NCI-H2107 (cell line): ENCODE measurements around the gene FADS3.

Experiments
- DNase-seq: peaks from one replicate; lab custom pipeline; 2025; lab: John Stamatoyannopoulos, UW

The FADS3 gene

GRCh38 chr11:61834278-61835048 lies 56.9 kb downstream of the FADS3 start:
- DNase-seq: peak; percentile 48

- no peak for DNase-seq
Measured at GRCh38 chr11:61833926-61834277, 57.4 kb downstream of the FADS3 start.

- peak; percentile 53 for DNase-seq
Measured at GRCh38 chr11:61833471-61833870, 57.9 kb downstream of the FADS3 start.

DNA sequence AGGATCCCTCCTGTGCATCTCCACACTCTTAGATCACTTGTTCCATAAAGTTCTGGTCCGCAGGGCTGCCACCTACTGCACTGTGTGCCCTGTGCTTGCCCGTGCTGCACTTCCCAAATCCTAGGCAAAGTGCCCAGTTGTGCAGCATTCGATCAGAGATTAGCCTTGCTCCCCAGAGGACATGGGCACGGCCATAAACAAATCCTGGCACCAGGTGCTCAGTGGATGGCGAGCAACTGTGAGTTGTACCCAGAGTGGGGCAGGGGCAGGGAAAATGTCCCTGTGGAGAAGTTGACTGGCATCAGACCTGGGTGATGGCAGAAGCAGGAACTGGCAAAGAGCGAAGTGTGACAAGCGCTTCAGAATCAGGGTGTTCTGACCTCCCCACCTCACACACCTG lies 58.6 kb downstream of the FADS3 start:
- DNase-seq: no peak

GRCh38 chr11:61832207-61832606 lies 59.1 kb downstream of the FADS3 start:
- no peak for DNase-seq

- no peak for DNase-seq
Measured at GRCh38 chr11:61830237-61831105, 60.9 kb downstream of the FADS3 start.

DNA sequence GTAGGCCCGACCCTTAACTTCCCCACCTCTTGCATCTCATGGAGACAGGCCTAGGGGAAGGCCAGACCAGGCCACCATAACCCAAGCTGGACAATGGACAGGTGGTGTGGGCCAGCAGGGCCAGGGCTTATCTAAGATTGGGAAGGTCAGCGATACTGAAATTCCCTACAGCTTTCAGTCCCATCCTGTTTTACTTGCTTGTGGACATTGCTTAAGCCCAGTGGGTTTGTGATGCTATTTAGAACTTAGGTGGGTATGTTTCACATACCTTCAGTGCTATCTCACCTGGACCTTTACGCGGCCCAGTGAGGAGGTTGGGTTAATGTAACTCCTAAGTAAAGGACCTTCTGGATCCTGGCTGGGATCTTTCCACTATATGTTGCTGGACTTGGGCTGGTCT lies 61.5 kb downstream of the FADS3 start:
- no peak for DNase-seq

- no peak for DNase-seq
Measured at GRCh38 chr11:61828629-61829407, 62.5 kb downstream of the FADS3 start.

- no peak for DNase-seq
Measured at GRCh38 chr11:61828379-61828628, 63.0 kb downstream of the FADS3 start.

DNA sequence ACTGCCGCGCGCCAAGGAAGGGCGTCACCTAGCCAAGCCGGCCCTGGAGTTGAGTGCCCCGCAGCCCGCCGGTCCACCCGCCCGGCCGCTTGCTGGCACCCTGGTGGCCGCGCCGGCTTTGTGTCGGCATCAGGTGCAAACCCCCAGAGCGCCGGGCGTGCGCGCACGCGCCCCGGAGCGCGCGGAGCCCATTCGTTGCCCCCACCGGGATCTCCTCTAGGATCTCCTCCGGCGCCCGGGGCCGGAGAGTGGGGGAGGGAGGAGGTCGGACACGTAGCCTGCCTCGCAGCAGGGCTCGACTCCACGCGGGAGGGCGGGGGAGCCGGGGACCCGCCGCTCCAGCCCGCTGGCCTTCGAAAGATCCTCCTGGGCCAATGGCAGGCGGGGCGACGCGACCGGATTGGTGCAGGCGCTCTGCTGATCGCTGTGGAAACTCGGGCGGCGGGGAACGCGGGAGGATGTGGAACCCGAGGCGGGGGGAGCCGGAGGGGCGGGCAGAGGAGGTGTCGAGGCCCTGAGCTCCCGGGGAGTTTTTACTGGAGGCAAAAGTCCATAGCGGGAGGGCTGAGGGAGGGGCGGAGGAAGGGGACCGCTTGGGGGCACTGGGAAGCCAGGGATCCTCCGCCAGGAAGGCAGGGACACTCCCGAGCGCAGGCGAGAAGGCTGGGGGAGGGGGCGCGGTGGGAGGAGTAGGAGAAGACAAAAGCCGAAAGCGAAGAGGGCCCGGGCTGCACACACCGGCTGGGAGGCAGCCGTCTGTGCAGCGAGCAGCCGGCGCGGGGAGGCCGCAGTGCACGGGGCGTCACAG lies 63.6 kb downstream of the FADS3 start, which contains the start of gene FADS2:
FADS2 (plus strand) TSS at position 730 of the 808 bp plus-strand sequence. CDS start 91 bp downstream, outside the sequence.
- peak; percentile 94 for DNase-seq

DNA sequence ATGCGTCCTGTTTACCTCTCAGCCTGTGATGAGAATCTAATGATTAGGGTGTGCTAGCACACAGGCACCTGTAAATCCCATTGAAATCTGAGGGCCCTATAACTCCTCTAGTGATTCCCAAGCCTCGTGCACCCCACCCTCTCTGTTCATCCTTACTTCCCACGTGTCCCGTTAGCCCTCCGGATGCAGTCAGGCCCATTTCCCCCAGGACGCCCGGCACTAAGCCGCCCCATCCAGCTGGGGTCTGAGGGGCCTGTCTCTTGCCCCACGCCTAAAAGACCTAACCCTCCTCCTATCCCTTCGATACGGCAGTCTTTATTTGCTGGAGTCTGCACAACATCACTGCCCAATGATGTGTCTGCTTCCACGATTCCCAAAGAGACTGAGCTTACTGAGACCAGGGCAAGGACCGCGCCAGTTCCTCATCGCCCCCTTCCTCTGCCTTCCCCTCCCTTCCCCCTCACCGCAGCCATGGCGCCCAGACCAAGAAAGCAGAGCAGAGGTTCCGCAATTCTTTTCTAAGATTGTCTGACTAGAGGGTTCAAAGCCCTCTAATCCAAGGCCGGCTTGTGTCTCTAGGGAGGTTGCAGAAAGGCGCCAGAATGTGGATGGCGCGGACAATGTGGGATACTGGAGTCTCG lies 64.3 kb downstream of the FADS3 start:
- no peak for DNase-seq
